Loucy (cell line): ENCODE data around the gene C11orf97.

Source experiments
- H2AFZ ChIP-seq: fragments of 200-600 bp; sonication (generic); 2 replicates; pipeline ENCODE4 v1.6.0; 2016; ENCODE audit warnings: antibody characterized with exemption, mild to moderate bottlenecking, low read length, moderate library complexity
- H3F3A ChIP-seq: fragments of 200-600 bp; 2 replicates; pipeline ENCODE4 v1.6.0; 2016; ENCODE audit warnings: antibody characterized with exemption, low read depth, mild to moderate bottlenecking
- H3K27me3 ChIP-seq: fragments of 200-600 bp; sonication (generic); 2 replicates; pipeline ENCODE4 v1.6.1; 2014; ENCODE audit warnings: low read length, mild to moderate bottlenecking; ENCODE audit not compliant: insufficient read depth, poor library complexity, severe bottlenecking
- H3K36me3 ChIP-seq: fragments of 200-600 bp; sonication (generic); 2 replicates; pipeline ENCODE4 v1.6.1; 2016; ENCODE audit warnings: low read length; ENCODE audit not compliant: insufficient read depth
- H3K4me1 ChIP-seq: fragments of 200-600 bp; sonication (generic); 2 replicates; pipeline ENCODE4 v1.5.1; 2014; ENCODE audit warnings: low read length, mild to moderate bottlenecking; ENCODE audit not compliant: insufficient read depth, poor library complexity, severe bottlenecking
- H3K4me2 ChIP-seq: fragments of 200-600 bp; sonication (generic); 2 replicates; pipeline ENCODE4 v1.6.0; 2014; ENCODE audit warnings: antibody characterized with exemption, low read length, low read depth, mild to moderate bottlenecking; ENCODE audit not compliant: poor library complexity, severe bottlenecking
- H3K4me3 ChIP-seq: fragments of 200-600 bp; sonication (generic); 2 replicates; pipeline ENCODE4 v1.5.1; 2014; ENCODE audit warnings: low read length, mild to moderate bottlenecking, mixed read lengths; ENCODE audit not compliant: poor library complexity, severe bottlenecking
- H3K79me2 ChIP-seq: fragments of 200-600 bp; sonication (generic); 2 replicates; pipeline ENCODE4 v1.6.1; 2014; ENCODE audit warnings: low read length; ENCODE audit not compliant: insufficient read depth
- H3K9ac ChIP-seq: fragments of 200-600 bp; sonication (generic); 2 replicates; pipeline ENCODE4 v1.6.0; 2014; ENCODE audit warnings: mild to moderate bottlenecking, low read depth, low read length, moderate library complexity; ENCODE audit not compliant: poor library complexity, severe bottlenecking
- H3K9me2 ChIP-seq: fragments of 200-600 bp; sonication (generic); replicated peaks from 2 replicates; pipeline ENCODE4 v1.6.1; 2016; ENCODE audit warnings: low read depth, low read length, mixed read lengths
- H3K9me3 ChIP-seq: fragments of 200-600 bp; sonication (generic); 2 replicates; pipeline ENCODE4 v1.6.1; 2014; ENCODE audit warnings: mild to moderate bottlenecking, antibody characterized with exemption, low read length, low read depth; ENCODE audit not compliant: insufficient read depth
- H4K20me1 ChIP-seq: fragments of 200-600 bp; sonication (generic); 2 replicates; pipeline ENCODE4 v1.6.0; 2014; ENCODE audit warnings: antibody characterized with exemption, low read length, mild to moderate bottlenecking; ENCODE audit not compliant: insufficient read depth, poor library complexity, severe bottlenecking
- CTCF ChIP-seq: fragments of 200-600 bp; sonication (generic); conservative IDR thresholded peaks from 2 replicates; pipeline ENCODE4 v1.5.1; 2014; ENCODE audit warnings: mild to moderate bottlenecking, antibody characterized with exemption, low read length
- EZH2phosphoT487 ChIP-seq: fragments of 200-600 bp; IDR thresholded peaks from 2 replicates; pipeline ENCODE4 v1.6.1; 2018; ENCODE audit warnings: antibody characterized with exemption, mild to moderate bottlenecking, moderate library complexity, borderline replicate concordance

The C11orf97 gene

GRCh38 chr11:94557421-94557820 lies 45.2 kb downstream of the C11orf97 start:
- Histone ChIP-seq H3K9ac (no peak overlapping the region), H3F3A (no peaks in the 10 kb centered on the region), H4K20me1 (no peaks in the 10 kb centered on the region), H3K79me2 (no peaks in the 10 kb centered on the region; the same call in 1 of the 2 replicates), H2AFZ (no peak overlapping the region), H3K4me1 (peaks cover 8% of the 10 kb centered on the region), H3K4me3 (no peak overlapping the region), H3K9me3 (no peaks in the 10 kb centered on the region), H3K27me3 (no peaks in the 10 kb centered on the region), H3K9me2 (no peaks in the 10 kb centered on the region), H3K36me3 (no peaks in the 10 kb centered on the region), H3K4me2 (no peak overlapping the region)
- TF ChIP-seq CTCF = no peak
- no peak for TF ChIP-seq EZH2phosphoT487

- no peaks in the 10 kb centered on the region for H3F3A ChIP-seq
- no peaks in the 10 kb centered on the region for H3K36me3 ChIP-seq
- H3K4me1 ChIP-seq = peaks cover 8% of the 10 kb centered on the region
- no peaks in the 10 kb centered on the region for H3K9me2 ChIP-seq
- H3K4me3 ChIP-seq = no peak overlapping the region
- no peak overlapping the region for H2AFZ ChIP-seq
- no peaks in the 10 kb centered on the region for H4K20me1 ChIP-seq
- no peaks in the 10 kb centered on the region for H3K27me3 ChIP-seq
- no peaks in the 10 kb centered on the region; the same call in 1 of the 2 replicates for H3K79me2 ChIP-seq
- no peak overlapping the region for H3K4me2 ChIP-seq
- no peak overlapping the region for H3K9ac ChIP-seq
- no peak for TF ChIP-seq EZH2phosphoT487
- no peaks in the 10 kb centered on the region for H3K9me3 ChIP-seq
These were observed 45.7 kb downstream of the C11orf97 start for GRCh38 chr11:94557992-94558391.

- no peak overlapping the region for H2AFZ ChIP-seq
- no peaks in the 10 kb centered on the region for H3K36me3 ChIP-seq
- TF ChIP-seq CTCF (no peak), EZH2phosphoT487 (no peak)
- H3F3A ChIP-seq = no peaks in the 10 kb centered on the region
- H3K4me1 ChIP-seq = peaks cover 8% of the 10 kb centered on the region
- no peaks in the 10 kb centered on the region for H3K27me3 ChIP-seq
- no peaks in the 10 kb centered on the region for H3K9me2 ChIP-seq
- no peak overlapping the region for H3K9ac ChIP-seq
- H4K20me1 ChIP-seq = no peaks in the 10 kb centered on the region
- no peak overlapping the region for H3K4me3 ChIP-seq
- H3K79me2 ChIP-seq = no peaks in the 10 kb centered on the region; the same call in 1 of the 2 replicates
- H3K9me3 ChIP-seq = no peaks in the 10 kb centered on the region
- H3K4me2 ChIP-seq = no peak overlapping the region
These were observed 46.2 kb downstream of the C11orf97 start for GRCh38 chr11:94558468-94558867.

- Histone ChIP-seq H3K79me2 (no peaks in the 10 kb centered on the region; the same call in 1 of the 2 replicates), H3K9me2 (no peaks in the 10 kb centered on the region), H3K4me2 (no peak overlapping the region), H3F3A (no peaks in the 10 kb centered on the region), H3K4me1 (peaks cover 8% of the 10 kb centered on the region), H3K9ac (no peak overlapping the region), H2AFZ (no peak overlapping the region), H3K36me3 (no peaks in the 10 kb centered on the region), H3K9me3 (no peaks in the 10 kb centered on the region), H4K20me1 (no peaks in the 10 kb centered on the region), H3K4me3 (no peak overlapping the region), H3K27me3 (no peaks in the 10 kb centered on the region)
- TF ChIP-seq EZH2phosphoT487 = no peak
- no peak for TF ChIP-seq CTCF
These were observed 46.7 kb downstream of the C11orf97 start for GRCh38 chr11:94558932-94559331.
